Erythroblast (primary cell): Measurements from ENCODE around the gene CAPSL.

Experiments
- GATA1 ChIP-seq: IDR thresholded peaks from 2 replicates; pipeline ENCODE4 v1.6.1; 2011; ENCODE audit warnings: low read depth, mild to moderate bottlenecking, control low read depth, low read length, moderate library complexity
- POLR2A ChIP-seq: IDR thresholded peaks from 2 replicates; pipeline ENCODE4 v1.6.1; 2011; ENCODE audit warnings: mild to moderate bottlenecking, low read length

GRCh38 chr5:35870605-35871004, 67.8 kb downstream of the CAPSL start:
- no peak for TF ChIP-seq POLR2A
- TF ChIP-seq GATA1 = no peak
